ENCODE results near the gene OSTN.

The OSTN gene

GRCh38 chr3:191227541-191227940 lies 28.5 kb downstream of the OSTN start:
- no peak for DNase-seq (ENCODE audit: low read depth, low spot score)
- 100% methylated on average over 1 of the region's 5 CpGs for WGBS (ENCODE audit: insufficient coverage, insufficient read length)
- Histone ChIP-seq H3K36me3 (ENCODE audit: control insufficient read depth, insufficient read depth, low read length) (no peaks in the 10 kb centered on the region), H3K27ac (ENCODE audit: low read length) (no peak overlapping the region), H3K9me3 (ENCODE audit: control insufficient read depth, insufficient read depth, low read length) (no peaks in the 10 kb centered on the region), H3K4me1 (ENCODE audit: control insufficient read depth, insufficient read depth, low read length) (no peaks in the 10 kb centered on the region), H3K4me3 (ENCODE audit: low read length) (no peak overlapping the region), H3K27me3 (ENCODE audit: control insufficient read depth, insufficient read depth, low read length) (no peaks in the 10 kb centered on the region)

GRCh38 chr3:191234216-191234615 lies 35.2 kb downstream of the OSTN start:
- H3K9me3 ChIP-seq (ENCODE audit: control insufficient read depth, insufficient read depth, low read length): no peaks in the 10 kb centered on the region
- H3K4me3 ChIP-seq (ENCODE audit: low read length): no peak overlapping the region
- no peak overlapping the region for H3K27ac ChIP-seq (ENCODE audit: low read length)
- no peak for DNase-seq (ENCODE audit: low read depth, low spot score)
- peaks cover 1% of the 10 kb centered on the region; the same call in 1 of the 2 replicates for H3K4me1 ChIP-seq (ENCODE audit: control insufficient read depth, insufficient read depth, low read length)
- H3K36me3 ChIP-seq (ENCODE audit: control insufficient read depth, insufficient read depth, low read length): no peaks in the 10 kb centered on the region
- H3K27me3 ChIP-seq (ENCODE audit: control insufficient read depth, insufficient read depth, low read length): no peaks in the 10 kb centered on the region
- no CpG with 5 or more reads among the region's 9 CpGs for WGBS (ENCODE audit: insufficient coverage, insufficient read length)

DNA sequence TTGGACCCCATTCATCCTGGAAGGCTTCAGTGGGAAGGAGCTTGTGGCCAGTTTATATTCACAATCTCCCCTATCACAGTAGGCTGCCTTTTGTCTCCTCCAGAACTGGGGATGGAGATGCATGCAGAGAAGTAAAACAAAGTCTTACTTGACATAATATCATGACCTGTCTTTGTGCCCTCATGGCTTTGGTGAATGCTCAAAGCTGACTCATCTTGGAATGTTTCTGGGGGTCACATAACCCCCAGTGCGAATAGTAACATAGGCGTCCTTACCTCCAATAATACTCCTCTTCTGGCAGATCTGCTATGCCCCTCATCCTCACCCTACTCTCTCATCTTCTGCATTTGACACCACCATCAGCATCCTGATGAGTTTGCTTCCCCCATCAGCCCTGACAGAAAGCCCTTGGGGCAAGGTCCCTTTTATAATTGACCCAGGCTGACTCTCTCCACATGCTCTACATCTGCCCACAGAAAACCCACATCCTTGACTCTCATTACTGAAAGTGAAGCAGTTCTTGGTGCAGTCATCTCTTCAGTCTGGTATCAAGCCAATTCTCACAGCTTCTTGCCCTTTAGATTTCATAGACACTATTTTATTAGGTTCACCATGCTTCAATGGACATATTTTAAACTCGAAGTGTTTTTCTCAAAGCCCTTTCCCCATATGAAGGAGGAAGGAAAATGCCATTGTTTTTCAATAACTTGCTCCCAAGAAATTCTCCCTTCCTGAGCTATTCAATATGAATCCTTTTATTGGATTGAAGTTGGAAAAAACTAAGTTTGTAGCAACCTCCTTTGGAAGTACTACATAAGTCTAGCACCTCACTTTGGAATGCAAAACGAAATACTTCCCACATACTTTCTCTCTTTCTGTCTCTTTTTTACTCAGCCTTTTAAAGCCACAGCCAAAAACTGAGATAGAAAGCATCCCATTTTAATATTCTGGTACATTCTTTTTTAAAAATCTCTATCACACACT lies 36.6 kb downstream of the OSTN start:
- no CpG with 5 or more reads among the region's 4 CpGs for WGBS (ENCODE audit: insufficient coverage, insufficient read length)
- Histone ChIP-seq H3K27me3 (ENCODE audit: control insufficient read depth, insufficient read depth, low read length) (no peaks in the 10 kb centered on the region), H3K9me3 (ENCODE audit: control insufficient read depth, insufficient read depth, low read length) (no peaks in the 10 kb centered on the region), H3K36me3 (ENCODE audit: control insufficient read depth, insufficient read depth, low read length) (no peaks in the 10 kb centered on the region), H3K4me1 (ENCODE audit: control insufficient read depth, insufficient read depth, low read length) (peaks cover 1% of the 10 kb centered on the region; the same call in 1 of the 2 replicates), H3K4me3 (ENCODE audit: low read length) (no peak overlapping the region), H3K27ac (ENCODE audit: low read length) (no peak overlapping the region)
- no peak for DNase-seq (ENCODE audit: low read depth, low spot score)

GRCh38 chr3:191236646-191237045 lies 37.6 kb downstream of the OSTN start:
- no peaks in the 10 kb centered on the region for H3K9me3 ChIP-seq (ENCODE audit: control insufficient read depth, insufficient read depth, low read length)
- H3K4me3 ChIP-seq (ENCODE audit: low read length): no peak overlapping the region
- WGBS (ENCODE audit: insufficient coverage, insufficient read length): no CpG with 5 or more reads among the region's 3 CpGs
- H3K27me3 ChIP-seq (ENCODE audit: control insufficient read depth, insufficient read depth, low read length): no peaks in the 10 kb centered on the region
- H3K36me3 ChIP-seq (ENCODE audit: control insufficient read depth, insufficient read depth, low read length): no peaks in the 10 kb centered on the region
- no peak for DNase-seq (ENCODE audit: low read depth, low spot score)
- peaks cover 1% of the 10 kb centered on the region; the same call in 1 of the 2 replicates for H3K4me1 ChIP-seq (ENCODE audit: control insufficient read depth, insufficient read depth, low read length)
- no peak overlapping the region for H3K27ac ChIP-seq (ENCODE audit: low read length)

DNA sequence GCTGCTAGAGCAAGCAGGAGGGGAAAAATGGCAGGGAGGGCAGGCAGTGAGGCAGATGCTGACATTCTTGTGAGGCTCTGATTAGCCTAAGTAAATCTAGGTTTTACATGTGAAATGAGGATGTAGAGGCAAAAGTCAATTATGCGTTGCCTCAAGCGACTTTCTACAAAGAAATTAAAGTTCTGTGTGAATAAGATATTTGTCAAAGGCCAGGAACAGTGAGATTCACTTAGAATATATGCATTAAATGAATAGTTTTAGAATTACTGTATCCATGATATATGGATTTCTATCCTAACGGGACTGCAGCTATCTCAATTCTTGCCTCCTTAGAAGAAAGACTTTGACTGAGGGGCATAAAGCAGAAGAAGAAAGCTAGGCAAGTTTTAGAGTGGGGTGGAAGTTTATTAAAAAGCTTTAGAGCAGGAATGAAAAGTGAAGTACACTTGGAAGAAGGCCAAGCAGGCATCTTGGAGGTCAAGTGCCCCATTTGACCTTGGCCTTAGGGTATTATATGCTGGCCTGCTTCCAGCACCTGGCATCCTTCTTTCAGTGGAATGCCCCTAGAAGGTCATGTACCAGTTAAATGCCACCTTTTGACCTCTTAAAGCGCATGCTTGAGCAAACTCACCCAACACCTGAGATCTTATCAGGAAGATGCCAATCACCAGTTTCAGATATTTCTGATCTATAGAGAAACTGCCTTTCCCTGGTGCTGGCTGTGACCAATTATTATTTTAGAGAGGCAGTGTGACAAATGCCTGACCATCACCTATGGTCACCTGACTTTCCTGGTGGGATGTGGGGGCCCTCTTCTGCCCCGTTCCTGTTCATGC lies 38.2 kb downstream of the OSTN start:
- H3K36me3 ChIP-seq (ENCODE audit: control insufficient read depth, insufficient read depth, low read length): no peaks in the 10 kb centered on the region
- DNase-seq (ENCODE audit: low read depth, low spot score): no peak
- no peaks in the 10 kb centered on the region for H3K9me3 ChIP-seq (ENCODE audit: control insufficient read depth, insufficient read depth, low read length)
- WGBS (ENCODE audit: insufficient coverage, insufficient read length): no CpG with 5 or more reads among the region's 5 CpGs
- no peak overlapping the region for H3K4me3 ChIP-seq (ENCODE audit: low read length)
- no peak overlapping the region for H3K27ac ChIP-seq (ENCODE audit: low read length)
- H3K4me1 ChIP-seq (ENCODE audit: control insufficient read depth, insufficient read depth, low read length): peaks cover 1% of the 10 kb centered on the region; the same call in 1 of the 2 replicates
- H3K27me3 ChIP-seq (ENCODE audit: control insufficient read depth, insufficient read depth, low read length): no peaks in the 10 kb centered on the region

- no peaks in the 10 kb centered on the region for H3K27me3 ChIP-seq (ENCODE audit: control insufficient read depth, insufficient read depth, low read length)
- no peaks in the 10 kb centered on the region for H3K36me3 ChIP-seq (ENCODE audit: control insufficient read depth, insufficient read depth, low read length)
- no peak overlapping the region for H3K4me3 ChIP-seq (ENCODE audit: low read length)
- no peaks in the 10 kb centered on the region for H3K9me3 ChIP-seq (ENCODE audit: control insufficient read depth, insufficient read depth, low read length)
- no peak for DNase-seq (ENCODE audit: low read depth, low spot score)
- H3K4me1 ChIP-seq (ENCODE audit: control insufficient read depth, insufficient read depth, low read length): peaks cover 1% of the 10 kb centered on the region; the same call in 1 of the 2 replicates
- H3K27ac ChIP-seq (ENCODE audit: low read length): no peak overlapping the region
- no CpG with 5 or more reads among the region's 4 CpGs for WGBS (ENCODE audit: insufficient coverage, insufficient read length)
These were observed 39.3 kb downstream of the OSTN start for GRCh38 chr3:191238321-191238817.

DNA sequence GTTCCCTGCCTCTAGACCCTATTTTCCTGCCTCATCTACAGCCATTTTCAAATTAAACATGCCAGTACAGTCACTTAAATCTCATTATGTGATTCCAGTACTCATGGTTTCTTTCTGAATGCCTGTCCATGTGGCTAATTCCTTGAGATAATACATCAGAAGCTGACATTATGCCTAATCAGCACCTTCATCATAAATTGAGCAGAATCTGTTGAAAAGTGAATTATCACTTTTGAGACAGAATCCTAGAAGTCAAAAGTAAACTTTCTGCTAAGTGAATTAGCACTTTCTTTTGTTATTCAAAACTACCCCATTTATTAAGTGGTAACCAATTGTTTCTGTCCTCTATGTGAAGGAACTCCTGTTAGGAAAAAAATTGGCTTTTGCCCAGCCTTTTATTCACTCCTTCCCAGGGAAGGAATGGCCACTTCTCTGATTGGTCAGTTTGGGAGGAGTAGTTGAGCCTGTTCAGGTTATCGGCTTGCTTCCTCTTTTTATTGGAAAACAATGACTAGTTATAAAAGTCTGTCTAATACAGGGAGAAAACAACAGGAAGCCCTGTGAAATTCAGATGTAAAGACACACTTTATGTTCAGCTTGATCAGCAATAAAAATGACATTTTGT lies 40.5 kb downstream of the OSTN start:
- DNase-seq (ENCODE audit: low read depth, low spot score): no peak
- Histone ChIP-seq H3K9me3 (ENCODE audit: control insufficient read depth, insufficient read depth, low read length) (no peaks in the 10 kb centered on the region), H3K4me1 (ENCODE audit: control insufficient read depth, insufficient read depth, low read length) (peaks cover 1% of the 10 kb centered on the region; the same call in 1 of the 2 replicates), H3K27me3 (ENCODE audit: control insufficient read depth, insufficient read depth, low read length) (no peaks in the 10 kb centered on the region), H3K4me3 (ENCODE audit: low read length) (no peak overlapping the region), H3K36me3 (ENCODE audit: control insufficient read depth, insufficient read depth, low read length) (no peaks in the 10 kb centered on the region), H3K27ac (ENCODE audit: low read length) (no peak overlapping the region)
- no CpG with 5 or more reads among the region's 1 CpG for WGBS (ENCODE audit: insufficient coverage, insufficient read length)

GRCh38 chr3:191240486-191240885 lies 41.4 kb downstream of the OSTN start:
- WGBS (ENCODE audit: insufficient coverage, insufficient read length): no CpG with 5 or more reads among the region's 5 CpGs
- DNase-seq (ENCODE audit: low read depth, low spot score): no peak
- no peak overlapping the region for H3K4me3 ChIP-seq (ENCODE audit: low read length)

GRCh38 chr3:191244242-191244867 lies 45.3 kb downstream of the OSTN start:
- Histone ChIP-seq H3K27ac (ENCODE audit: low read length) (no peak overlapping the region), H3K36me3 (ENCODE audit: control insufficient read depth, insufficient read depth, low read length) (no peaks in the 10 kb centered on the region), H3K9me3 (ENCODE audit: control insufficient read depth, insufficient read depth, low read length) (no peaks in the 10 kb centered on the region), H3K4me1 (ENCODE audit: control insufficient read depth, insufficient read depth, low read length) (no peaks in the 10 kb centered on the region), H3K27me3 (ENCODE audit: control insufficient read depth, insufficient read depth, low read length) (no peaks in the 10 kb centered on the region), H3K4me3 (ENCODE audit: low read length) (no peak overlapping the region)
- WGBS (ENCODE audit: insufficient coverage, insufficient read length): no CpG with 5 or more reads among the region's 2 CpGs
- DNase-seq (ENCODE audit: low read depth, low spot score): no peak

More at GRCh38 chr3:191240486-191240885, 41.4 kb downstream of the OSTN start:
- Histone ChIP-seq H3K4me1 (ENCODE audit: control insufficient read depth, insufficient read depth, low read length) (0 out of 2 replicates have a peak, but pooled peaks cover 1% of the 10 kb centered on the region), H3K27me3 (ENCODE audit: control insufficient read depth, insufficient read depth, low read length) (no peaks in the 10 kb centered on the region), H3K27ac (ENCODE audit: low read length) (no peak overlapping the region), H3K36me3 (ENCODE audit: control insufficient read depth, insufficient read depth, low read length) (no peaks in the 10 kb centered on the region), H3K9me3 (ENCODE audit: control insufficient read depth, insufficient read depth, low read length) (no peaks in the 10 kb centered on the region)
